Sigmoid colon (tissue), 7 donors: ENCODE measurements around the gene CMTM3. TPM values are rescaled to one million over a fixed set of nuclear protein-coding genes. Genes with fewer than 3 reads are reported as not detected.
"Not testable (repeated sequence)": the region's sequence is repeated elsewhere in the genome, so short reads cannot be mapped to it uniquely, and the experiment has no call there.

Experiments
- DNase-seq: peaks from one replicate; pipeline ENCODE4 v3.0.0-alpha.2; 2019
- H3K27ac ChIP-seq, 4 donors: fragments of 200-600 bp; sonication (generic); one replicate each; pipeline ENCODE4 v1.5.1; 2016 to 2019; ENCODE audit warnings: mild to moderate bottlenecking in 1 of 4
- H3K27me3 ChIP-seq, 3 donors: fragments of 200-600 bp; sonication (generic); one replicate each; pipeline ENCODE4 v1.5.1; 2019; ENCODE audit warnings: mild to moderate bottlenecking in 1 of 3
- H3K36me3 ChIP-seq, 4 donors: fragments of 200-600 bp; sonication (generic); one replicate each; pipeline ENCODE4 v1.5.1; 2016 to 2019
- H3K4me1 ChIP-seq, 4 donors: fragments of 200-600 bp; sonication (generic); one replicate each; pipeline ENCODE4 v1.5.1; 2017 to 2019
- H3K4me3 ChIP-seq, 4 donors: fragments of 200-600 bp; sonication (generic); one replicate each; pipeline ENCODE4 v1.5.1; 2017 to 2019; ENCODE audit warnings: mild to moderate bottlenecking in 2 of 4, moderate library complexity in 1 of 4
- H3K9me3 ChIP-seq, 4 donors: fragments of 200-600 bp in 3 of 4; sonication (generic) in 3 of 4; one replicate each; pipeline versions ENCODE4 v1.5.1 to v1.6.1; 2013 to 2019
- CTCF ChIP-seq, 4 experiments: fragments of 450-650 bp in 3 of 4; fragments of 200-600 bp in 1 of 4; IDR thresholded peaks; one replicate each; pipeline ENCODE4 v1.5.1; 2016 to 2019; ENCODE audit warnings: antibody characterized with exemption in 4 of 4, mild to moderate bottlenecking in 3 of 4, moderate library complexity in 2 of 4
- EP300 ChIP-seq, 4 donors: sonication (generic); formaldehyde crosslinking; IDR thresholded peaks; one replicate each; pipeline ENCODE4 v1.6.1; 2017; ENCODE audit warnings: antibody characterized with exemption in 4 of 4
- POLR2A ChIP-seq, 2 donors: fragments of 450-650 bp; IDR thresholded peaks; one replicate each; pipeline ENCODE4 v1.6.1; 2016; ENCODE audit warnings: antibody characterized with exemption in 2 of 2, mild to moderate bottlenecking in 2 of 2, moderate library complexity in 2 of 2
- POLR2AphosphoS5 ChIP-seq, 4 donors: sonication (generic); formaldehyde crosslinking; IDR thresholded peaks; one replicate each; pipeline ENCODE4 v1.6.1; 2017; ENCODE audit warnings: antibody characterized with exemption in 4 of 4
- WGBS, 2 donors: extraction: QIAGEN DNeasy Blood & Tissue Kit; methylation state at CpG; one replicate each; pipeline ENCODE4 v1.1.7; 2013; 5-methylcytosine and 5-hydroxymethylcytosine counted together
- intact Hi-C: fragments of 100-400 bp; cut with DNase I; formaldehyde crosslinking; loops from one replicate; pipeline ENCODE4 v1.15.1; 2023
- polyA plus RNA-seq, 3 donors: library from polyadenylated mRNA; stranded (reverse); fragments of 200-250 nt; gene quantifications; one replicate each; pipeline ENCODE4 v1.2.3, GENCODE V29; 2013
- total RNA-seq, 4 donors: library from RNA; depleted of rRNA; stranded (reverse); fragments of >200 nt; gene quantifications; one replicate each; pipeline ENCODE4 v1.1.0, GENCODE V29; 2016
- donor health status: healthy with polysubstance abuse.
- donor health status: Bipolar disorder and iron deficiency.
- donor health status: healthy.

CMTM3 gene
- total and polyA plus RNA-seq, 7 donors: 8.6 to 18.8 (median 15.5) TPM

- no peak overlapping the region for H3K27ac ChIP-seq
- TF ChIP-seq EP300 (IDR thresholded peaks at IDR 0.05): no peak
- no peak for TF ChIP-seq CTCF (IDR thresholded peaks at IDR 0.05)
- no peak for TF ChIP-seq POLR2AphosphoS5 (IDR thresholded peaks at IDR 0.05)
- TF ChIP-seq POLR2A (IDR thresholded peaks at IDR 0.05): no peak
- H3K4me1 ChIP-seq: peaks cover 0 to 16% (median 13%) of the 10 kb centered on the region in 4 donors
- no peak overlapping the region for H3K4me3 ChIP-seq
- peaks cover 0 to 22% (median 0%) of the 10 kb centered on the region in 4 donors for H3K36me3 ChIP-seq
- 95 to 96% methylated on average over 14 of the region's 14 CpGs for whole genome bisulfite sequencing, 2 donors
- DNase-seq: no peak
- intact Hi-C loops: no loop called here
- no peaks in the 10 kb centered on the region for H3K27me3 ChIP-seq
- no peaks in the 10 kb centered on the region for H3K9me3 ChIP-seq
Observed at GRCh38 chr16:66621973-66622372, 17.5 kb downstream of the CMTM3 start.

GRCh38 chr16:66622863-66623262, 18.4 kb downstream of the CMTM3 start:
- TF ChIP-seq CTCF (IDR thresholded peaks at IDR 0.05) (no peak), EP300 (IDR thresholded peaks at IDR 0.05) (no peak), POLR2AphosphoS5 (IDR thresholded peaks at IDR 0.05) (no peak), POLR2A (IDR thresholded peaks at IDR 0.05) (no peak)
- DNase-seq: no peak
- no peaks in the 10 kb centered on the region for H3K27me3 ChIP-seq
- peaks cover 0 to 22% (median 0%) of the 10 kb centered on the region in 4 donors for H3K36me3 ChIP-seq
- no peaks in the 10 kb centered on the region for H3K9me3 ChIP-seq
- H3K4me3 ChIP-seq: no peak overlapping the region
- 77 to 79% methylated on average over 3 of the region's 3 CpGs for WGBS, 2 donors
- no peak overlapping the region for H3K27ac ChIP-seq
- intact Hi-C loops: no loop called here
- peaks cover 0 to 13% (median 11%) of the 10 kb centered on the region in 4 donors for H3K4me1 ChIP-seq

- Histone ChIP-seq H3K9me3 (no peaks in the 10 kb centered on the region), H3K4me3 (no peak overlapping the region), H3K27me3 (no peaks in the 10 kb centered on the region), H3K36me3 (peaks cover 0 to 22% (median 0%) of the 10 kb centered on the region in 4 donors), H3K27ac (no peak overlapping the region), H3K4me1 (peaks cover 0 to 4% (median 3%) of the 10 kb centered on the region in 4 donors)
- intact Hi-C loops: no loop called here
- DNase-seq: no peak
- TF ChIP-seq EP300 (IDR thresholded peaks at IDR 0.05): no peak
- no peak for TF ChIP-seq POLR2AphosphoS5 (IDR thresholded peaks at IDR 0.05)
- TF ChIP-seq CTCF (IDR thresholded peaks at IDR 0.05): no peak
- no peak for TF ChIP-seq POLR2A (IDR thresholded peaks at IDR 0.05)
- 93 to 95% methylated on average over 3 of the region's 3 CpGs for WGBS, 2 donors
Observed at GRCh38 chr16:66623755-66624154, 19.3 kb downstream of the CMTM3 start.

- H3K36me3 ChIP-seq, H3K27ac ChIP-seq, intact Hi-C loops, H3K27me3 ChIP-seq, H3K9me3 ChIP-seq, H3K4me3 ChIP-seq, H3K4me1 ChIP-seq, DNase-seq: not testable (repeated sequence)
- WGBS, 2 donors: 93 to 95% methylated on average over 17 of the region's 17 CpGs
Observed at GRCh38 chr16:66627611-66628378, 23.3 kb downstream of the CMTM3 start.

- no peaks in the 10 kb centered on the region for H3K4me1 ChIP-seq
Observed at GRCh38 chr16:66629856-66630255, 25.4 kb downstream of the CMTM3 start.

GRCh38 chr16:66630561-66631260, 26.2 kb downstream of the CMTM3 start:
- DNase-seq, H3K36me3 ChIP-seq, H3K27me3 ChIP-seq, H3K9me3 ChIP-seq, H3K4me3 ChIP-seq, H3K27ac ChIP-seq, intact Hi-C loops, H3K4me1 ChIP-seq: not testable (repeated sequence)
- 95 to 96% methylated on average over 37 to 38 of the region's 49 CpGs for WGBS, 2 donors

More at GRCh38 chr16:66629856-66630255, 25.4 kb downstream of the CMTM3 start:
- intact Hi-C loops: no loop called here
- WGBS, 2 donors: 93 to 95% methylated on average over 5 of the region's 5 CpGs
- H3K36me3 ChIP-seq: no peaks in the 10 kb centered on the region
- no peaks in the 10 kb centered on the region for H3K9me3 ChIP-seq
- H3K27ac ChIP-seq: no peak overlapping the region
- no peak for DNase-seq
- no peak overlapping the region for H3K4me3 ChIP-seq
- no peaks in the 10 kb centered on the region for H3K27me3 ChIP-seq
- TF ChIP-seq EP300 (IDR thresholded peaks at IDR 0.05) (no peak), CTCF (IDR thresholded peaks at IDR 0.05) (no peak), POLR2A (IDR thresholded peaks at IDR 0.05) (no peak), POLR2AphosphoS5 (IDR thresholded peaks at IDR 0.05) (no peak)

- H3K9me3 ChIP-seq, H3K36me3 ChIP-seq, intact Hi-C loops, H3K4me1 ChIP-seq, DNase-seq, H3K4me3 ChIP-seq, H3K27ac ChIP-seq, H3K27me3 ChIP-seq: not testable (repeated sequence)
- whole genome bisulfite sequencing, 2 donors: 93 to 95% methylated on average over 3 of the region's 4 CpGs
Observed at GRCh38 chr16:66631558-66631957, 27.1 kb downstream of the CMTM3 start.
